HG03378 (cell line): Measurements from ENCODE around the gene QSOX1.
"Not testable (repeated sequence)": the region's sequence is repeated elsewhere in the genome, so short reads cannot be mapped to it uniquely, and the experiment has no call there.

Source experiments
- ATAC-seq: cut with Tn5 transposase; IDR thresholded peaks from one replicate; pipeline ENCODE4 v1.9.1; 2021; ENCODE audit warnings: mild to moderate bottlenecking, moderate library complexity; ENCODE audit not compliant: unreplicated experiment

Gene QSOX1

GRCh38 chr1:180185971-180186645 lies 31.4 kb downstream of the QSOX1 start:
- no peak for ATAC-seq

GRCh38 chr1:180186831-180187230 lies 32.2 kb downstream of the QSOX1 start:
- no peak for ATAC-seq

GRCh38 chr1:180187626-180188025 lies 33.0 kb downstream of the QSOX1 start:
- ATAC-seq: no peak

- no peak for ATAC-seq
Observed at GRCh38 chr1:180188091-180188506, 33.4 kb downstream of the QSOX1 start.

- ATAC-seq: no peak
Observed at GRCh38 chr1:180188684-180189175, 34.1 kb downstream of the QSOX1 start.

GRCh38 chr1:180190091-180190490 lies 35.4 kb downstream of the QSOX1 start:
- ATAC-seq: no peak

GRCh38 chr1:180192172-180192571 lies 37.5 kb downstream of the QSOX1 start:
- no peak for ATAC-seq

GRCh38 chr1:180193141-180194047 lies 38.7 kb downstream of the QSOX1 start:
- no peak for ATAC-seq

- no peak for ATAC-seq
Observed at GRCh38 chr1:180194048-180194425, 39.4 kb downstream of the QSOX1 start.

- ATAC-seq: no peak
Observed at GRCh38 chr1:180194546-180195207, 40.0 kb downstream of the QSOX1 start.

- no peak for ATAC-seq
Observed at GRCh38 chr1:180195401-180195800, 40.7 kb downstream of the QSOX1 start.

GRCh38 chr1:180195916-180196315 lies 41.2 kb downstream of the QSOX1 start:
- no peak for ATAC-seq

- ATAC-seq: no peak
Observed at GRCh38 chr1:180196436-180197003, 41.9 kb downstream of the QSOX1 start.

- ATAC-seq: no peak
Observed at GRCh38 chr1:180197231-180197630, 42.6 kb downstream of the QSOX1 start.

- no peak for ATAC-seq
Observed at GRCh38 chr1:180198196-180198595, 43.5 kb downstream of the QSOX1 start.

GRCh38 chr1:180198611-180199010 lies 43.9 kb downstream of the QSOX1 start:
- ATAC-seq: no peak

GRCh38 chr1:180199018-180199417 lies 44.3 kb downstream of the QSOX1 start:
- ATAC-seq: no peak

- no peak for ATAC-seq
Observed at GRCh38 chr1:180201451-180202200, 47.0 kb downstream of the QSOX1 start.

- not testable (repeated sequence) for ATAC-seq
Observed at GRCh38 chr1:180202588-180202987, 47.9 kb downstream of the QSOX1 start.

GRCh38 chr1:180204231-180204630 lies 49.6 kb downstream of the QSOX1 start:
- ATAC-seq: no peak
